ENCODE results near the gene C1QL3. TPM values are rescaled to one million over a fixed set of nuclear protein-coding genes. Genes with fewer than 3 reads are reported as not detected.

Gene C1QL3
- total and polyA plus RNA-seq, 2 experiments from 2014 or later = 0.34 to 2.3 TPM

DNA sequence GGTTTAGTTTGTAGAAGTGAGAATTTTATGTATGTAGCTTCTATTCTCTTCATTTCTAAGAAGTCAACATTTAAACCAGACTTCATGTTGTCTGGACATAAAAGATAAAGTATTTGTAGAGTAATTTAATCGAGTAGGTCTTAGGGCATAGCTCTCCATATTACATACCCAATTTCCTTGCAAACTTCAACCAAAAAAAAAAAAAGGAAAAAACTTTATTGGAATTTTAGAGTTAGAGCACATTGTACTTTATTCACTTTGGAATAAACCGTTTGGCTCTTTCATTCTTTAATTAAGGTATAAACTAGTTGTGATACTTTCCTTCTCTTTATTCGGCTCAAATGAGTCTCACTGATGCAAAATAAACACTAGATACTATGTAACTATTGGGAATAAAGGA lies 48.9 kb downstream of the C1QL3 start:
- H3K4me1 Mint-ChIP-seq = no peaks in the 10 kb centered on the region
- no peak overlapping the region for H2AFZ ChIP-seq

More for the DNA sequence above, 48.9 kb downstream of the C1QL3 start:
- DNase-seq (ENCODE audit: low spot score) = no peak
- Histone ChIP-seq H3K27ac (ENCODE audit: low read depth) (no peak overlapping the region), H3F3A (replicated peaks; ENCODE audit: low read depth) (no peaks in the 10 kb centered on the region), H3K36me3 (ENCODE audit: insufficient read depth) (no peaks in the 10 kb centered on the region), H3K4me3 (no peak overlapping the region), H3K4me1 (ENCODE audit: insufficient read depth) (no peaks in the 10 kb centered on the region), H3K79me2 (replicated peaks; ENCODE audit: insufficient read depth) (no peaks in the 10 kb centered on the region), H3K4me2 (no peak overlapping the region), H4K20me1 (replicated peaks; ENCODE audit: insufficient read depth) (no peaks in the 10 kb centered on the region), H3K27me3 (ENCODE audit: insufficient read depth) (no peaks in the 10 kb centered on the region), H3K9me2 (ENCODE audit: insufficient read depth) (no peaks in the 10 kb centered on the region)
- H3K4me3 Mint-ChIP-seq = no peak overlapping the region
- no peaks in the 10 kb centered on the region for H3K9me3 Mint-ChIP-seq
- H3K36me3 Mint-ChIP-seq (ENCODE audit: low read depth) = no peaks in the 10 kb centered on the region
- H3K27ac Mint-ChIP-seq = no peak overlapping the region
- ATAC-seq = no peak
- peaks cover 2% of the 10 kb centered on the region for H3K27me3 Mint-ChIP-seq (ENCODE audit: insufficient read depth, low read depth, poor library complexity)
- TF ChIP-seq STAT1 (IDR thresholded peaks at IDR 0.05; ENCODE audit: unreplicated experiment) = no peak
- no peak for TF ChIP-seq ZNF331 (CRISPR knock-in tag; IDR thresholded peaks at IDR 0.05; ENCODE audit: low read depth)
- TF ChIP-seq, protein P1, sequence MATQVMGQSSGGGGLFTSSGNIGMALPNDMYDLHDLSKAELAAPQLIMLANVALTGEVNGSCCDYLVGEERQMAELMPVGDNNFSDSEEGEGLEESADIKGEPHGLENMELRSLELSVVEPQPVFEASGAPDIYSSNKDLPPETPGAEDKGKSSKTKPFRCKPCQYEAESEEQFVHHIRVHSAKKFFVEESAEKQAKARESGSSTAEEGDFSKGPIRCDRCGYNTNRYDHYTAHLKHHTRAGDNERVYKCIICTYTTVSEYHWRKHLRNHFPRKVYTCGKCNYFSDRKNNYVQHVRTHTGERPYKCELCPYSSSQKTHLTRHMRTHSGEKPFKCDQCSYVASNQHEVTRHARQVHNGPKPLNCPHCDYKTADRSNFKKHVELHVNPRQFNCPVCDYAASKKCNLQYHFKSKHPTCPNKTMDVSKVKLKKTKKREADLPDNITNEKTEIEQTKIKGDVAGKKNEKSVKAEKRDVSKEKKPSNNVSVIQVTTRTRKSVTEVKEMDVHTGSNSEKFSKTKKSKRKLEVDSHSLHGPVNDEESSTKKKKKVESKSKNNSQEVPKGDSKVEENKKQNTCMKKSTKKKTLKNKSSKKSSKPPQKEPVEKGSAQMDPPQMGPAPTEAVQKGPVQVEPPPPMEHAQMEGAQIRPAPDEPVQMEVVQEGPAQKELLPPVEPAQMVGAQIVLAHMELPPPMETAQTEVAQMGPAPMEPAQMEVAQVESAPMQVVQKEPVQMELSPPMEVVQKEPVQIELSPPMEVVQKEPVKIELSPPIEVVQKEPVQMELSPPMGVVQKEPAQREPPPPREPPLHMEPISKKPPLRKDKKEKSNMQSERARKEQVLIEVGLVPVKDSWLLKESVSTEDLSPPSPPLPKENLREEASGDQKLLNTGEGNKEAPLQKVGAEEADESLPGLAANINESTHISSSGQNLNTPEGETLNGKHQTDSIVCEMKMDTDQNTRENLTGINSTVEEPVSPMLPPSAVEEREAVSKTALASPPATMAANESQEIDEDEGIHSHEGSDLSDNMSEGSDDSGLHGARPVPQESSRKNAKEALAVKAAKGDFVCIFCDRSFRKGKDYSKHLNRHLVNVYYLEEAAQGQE (IDR thresholded peaks at IDR 0.05; ENCODE audit: unreplicated experiment) = no peak
- no peak for TF ChIP-seq POLR2AphosphoS5 (IDR thresholded peaks at IDR 0.05; ENCODE audit: low read depth)
- no peak for TF ChIP-seq CREB1 (CRISPR knock-in tag; IDR thresholded peaks at IDR 0.05; ENCODE audit: low read depth)
- TF ChIP-seq EZH2 (IDR thresholded peaks at IDR 0.05; ENCODE audit: low read depth, unreplicated experiment) = no peak
- no peak for TF ChIP-seq JUNB (IDR thresholded peaks at IDR 0.05; ENCODE audit: unreplicated experiment)
- TF ChIP-seq NANOG (IDR thresholded peaks at IDR 0.05; ENCODE audit: borderline replicate concordance) = no peak
- TF ChIP-seq, protein P2, sequence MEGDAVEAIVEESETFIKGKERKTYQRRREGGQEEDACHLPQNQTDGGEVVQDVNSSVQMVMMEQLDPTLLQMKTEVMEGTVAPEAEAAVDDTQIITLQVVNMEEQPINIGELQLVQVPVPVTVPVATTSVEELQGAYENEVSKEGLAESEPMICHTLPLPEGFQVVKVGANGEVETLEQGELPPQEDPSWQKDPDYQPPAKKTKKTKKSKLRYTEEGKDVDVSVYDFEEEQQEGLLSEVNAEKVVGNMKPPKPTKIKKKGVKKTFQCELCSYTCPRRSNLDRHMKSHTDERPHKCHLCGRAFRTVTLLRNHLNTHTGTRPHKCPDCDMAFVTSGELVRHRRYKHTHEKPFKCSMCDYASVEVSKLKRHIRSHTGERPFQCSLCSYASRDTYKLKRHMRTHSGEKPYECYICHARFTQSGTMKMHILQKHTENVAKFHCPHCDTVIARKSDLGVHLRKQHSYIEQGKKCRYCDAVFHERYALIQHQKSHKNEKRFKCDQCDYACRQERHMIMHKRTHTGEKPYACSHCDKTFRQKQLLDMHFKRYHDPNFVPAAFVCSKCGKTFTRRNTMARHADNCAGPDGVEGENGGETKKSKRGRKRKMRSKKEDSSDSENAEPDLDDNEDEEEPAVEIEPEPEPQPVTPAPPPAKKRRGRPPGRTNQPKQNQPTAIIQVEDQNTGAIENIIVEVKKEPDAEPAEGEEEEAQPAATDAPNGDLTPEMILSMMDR (conservative IDR thresholded peaks at IDR 0.05; ENCODE audit: low read depth in 2 of 2) = no peak
- TF ChIP-seq, protein P3, sequence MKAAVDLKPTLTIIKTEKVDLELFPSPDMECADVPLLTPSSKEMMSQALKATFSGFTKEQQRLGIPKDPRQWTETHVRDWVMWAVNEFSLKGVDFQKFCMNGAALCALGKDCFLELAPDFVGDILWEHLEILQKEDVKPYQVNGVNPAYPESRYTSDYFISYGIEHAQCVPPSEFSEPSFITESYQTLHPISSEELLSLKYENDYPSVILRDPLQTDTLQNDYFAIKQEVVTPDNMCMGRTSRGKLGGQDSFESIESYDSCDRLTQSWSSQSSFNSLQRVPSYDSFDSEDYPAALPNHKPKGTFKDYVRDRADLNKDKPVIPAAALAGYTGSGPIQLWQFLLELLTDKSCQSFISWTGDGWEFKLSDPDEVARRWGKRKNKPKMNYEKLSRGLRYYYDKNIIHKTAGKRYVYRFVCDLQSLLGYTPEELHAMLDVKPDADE (IDR thresholded peaks at IDR 0.05) = no peak
- TF ChIP-seq ZNF114 (CRISPR knock-in tag; IDR thresholded peaks at IDR 0.05) = no peak
- TF ChIP-seq EZH2phosphoT487 (IDR thresholded peaks at IDR 0.05; ENCODE audit: unreplicated experiment) = no peak
- TF ChIP-seq, protein P4, sequence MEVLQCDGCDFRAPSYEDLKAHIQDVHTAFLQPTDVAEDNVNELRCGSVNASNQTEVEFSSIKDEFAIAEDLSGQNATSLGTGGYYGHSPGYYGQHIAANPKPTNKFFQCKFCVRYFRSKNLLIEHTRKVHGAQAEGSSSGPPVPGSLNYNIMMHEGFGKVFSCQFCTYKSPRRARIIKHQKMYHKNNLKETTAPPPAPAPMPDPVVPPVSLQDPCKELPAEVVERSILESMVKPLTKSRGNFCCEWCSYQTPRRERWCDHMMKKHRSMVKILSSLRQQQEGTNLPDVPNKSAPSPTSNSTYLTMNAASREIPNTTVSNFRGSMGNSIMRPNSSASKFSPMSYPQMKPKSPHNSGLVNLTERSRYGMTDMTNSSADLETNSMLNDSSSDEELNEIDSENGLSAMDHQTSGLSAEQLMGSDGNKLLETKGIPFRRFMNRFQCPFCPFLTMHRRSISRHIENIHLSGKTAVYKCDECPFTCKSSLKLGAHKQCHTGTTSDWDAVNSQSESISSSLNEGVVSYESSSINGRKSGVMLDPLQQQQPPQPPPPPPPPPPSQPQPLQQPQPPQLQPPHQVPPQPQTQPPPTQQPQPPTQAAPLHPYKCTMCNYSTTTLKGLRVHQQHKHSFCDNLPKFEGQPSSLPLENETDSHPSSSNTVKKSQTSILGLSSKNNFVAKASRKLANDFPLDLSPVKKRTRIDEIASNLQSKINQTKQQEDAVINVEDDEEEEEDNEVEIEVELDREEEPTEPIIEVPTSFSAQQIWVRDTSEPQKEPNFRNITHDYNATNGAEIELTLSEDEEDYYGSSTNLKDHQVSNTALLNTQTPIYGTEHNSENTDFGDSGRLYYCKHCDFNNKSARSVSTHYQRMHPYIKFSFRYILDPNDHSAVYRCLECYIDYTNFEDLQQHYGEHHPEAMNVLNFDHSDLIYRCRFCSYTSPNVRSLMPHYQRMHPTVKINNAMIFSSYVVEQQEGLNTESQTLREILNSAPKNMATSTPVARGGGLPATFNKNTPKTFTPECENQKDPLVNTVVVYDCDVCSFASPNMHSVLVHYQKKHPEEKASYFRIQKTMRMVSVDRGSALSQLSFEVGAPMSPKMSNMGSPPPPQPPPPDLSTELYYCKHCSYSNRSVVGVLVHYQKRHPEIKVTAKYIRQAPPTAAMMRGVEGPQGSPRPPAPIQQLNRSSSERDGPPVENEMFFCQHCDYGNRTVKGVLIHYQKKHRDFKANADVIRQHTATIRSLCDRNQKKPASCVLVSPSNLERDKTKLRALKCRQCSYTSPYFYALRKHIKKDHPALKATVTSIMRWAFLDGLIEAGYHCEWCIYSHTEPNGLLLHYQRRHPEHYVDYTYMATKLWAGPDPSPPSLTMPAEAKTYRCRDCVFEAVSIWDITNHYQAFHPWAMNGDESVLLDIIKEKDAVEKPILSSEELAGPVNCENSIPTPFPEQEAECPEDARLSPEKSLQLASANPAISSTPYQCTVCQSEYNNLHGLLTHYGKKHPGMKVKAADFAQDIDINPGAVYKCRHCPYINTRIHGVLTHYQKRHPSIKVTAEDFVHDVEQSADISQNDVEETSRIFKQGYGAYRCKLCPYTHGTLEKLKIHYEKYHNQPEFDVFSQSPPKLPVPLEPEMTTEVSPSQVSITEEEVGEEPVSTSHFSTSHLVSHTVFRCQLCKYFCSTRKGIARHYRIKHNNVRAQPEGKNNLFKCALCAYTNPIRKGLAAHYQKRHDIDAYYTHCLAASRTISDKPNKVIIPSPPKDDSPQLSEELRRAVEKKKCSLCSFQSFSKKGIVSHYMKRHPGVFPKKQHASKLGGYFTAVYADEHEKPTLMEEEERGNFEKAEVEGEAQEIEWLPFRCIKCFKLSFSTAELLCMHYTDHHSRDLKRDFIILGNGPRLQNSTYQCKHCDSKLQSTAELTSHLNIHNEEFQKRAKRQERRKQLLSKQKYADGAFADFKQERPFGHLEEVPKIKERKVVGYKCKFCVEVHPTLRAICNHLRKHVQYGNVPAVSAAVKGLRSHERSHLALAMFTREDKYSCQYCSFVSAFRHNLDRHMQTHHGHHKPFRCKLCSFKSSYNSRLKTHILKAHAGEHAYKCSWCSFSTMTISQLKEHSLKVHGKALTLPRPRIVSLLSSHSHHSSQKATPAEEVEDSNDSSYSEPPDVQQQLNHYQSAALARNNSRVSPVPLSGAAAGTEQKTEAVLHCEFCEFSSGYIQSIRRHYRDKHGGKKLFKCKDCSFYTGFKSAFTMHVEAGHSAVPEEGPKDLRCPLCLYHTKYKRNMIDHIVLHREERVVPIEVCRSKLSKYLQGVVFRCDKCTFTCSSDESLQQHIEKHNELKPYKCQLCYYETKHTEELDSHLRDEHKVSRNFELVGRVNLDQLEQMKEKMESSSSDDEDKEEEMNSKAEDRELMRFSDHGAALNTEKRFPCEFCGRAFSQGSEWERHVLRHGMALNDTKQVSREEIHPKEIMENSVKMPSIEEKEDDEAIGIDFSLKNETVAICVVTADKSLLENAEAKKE (CRISPR knock-in tag; IDR thresholded peaks at IDR 0.05) = no peak
